Measurements from ENCODE around the gene SNX19. TPM values are rescaled to one million over a fixed set of nuclear protein-coding genes. Genes with fewer than 3 reads are reported as not detected.

The SNX19 gene
- polyA plus RNA-seq, 4 donors, result 46.5 to 52.0 (median 48.5) TPM

GRCh38 chr11:130908770-130909625 lies 7.3 kb downstream of the SNX19 start:
- no peak for DNase-seq (ENCODE audit: low read depth in 4 of 4, low spot score in 3 of 4)

GRCh38 chr11:130908061-130908460 lies 8.2 kb downstream of the SNX19 start:
- no peak for DNase-seq (ENCODE audit: low read depth in 4 of 4, low spot score in 3 of 4)

- DNase-seq (ENCODE audit: low read depth in 4 of 4, low spot score in 3 of 4), result no peak
These were observed 9.1 kb downstream of the SNX19 start for GRCh38 chr11:130907229-130907628.

- no peak for DNase-seq (ENCODE audit: low read depth in 4 of 4, low spot score in 3 of 4)
These were observed 9.7 kb downstream of the SNX19 start for GRCh38 chr11:130906616-130907015.

- no peak for DNase-seq (ENCODE audit: low read depth in 4 of 4, low spot score in 3 of 4)
These were observed 10.8 kb downstream of the SNX19 start for GRCh38 chr11:130905512-130905911.

- no peak for DNase-seq (ENCODE audit: low read depth in 4 of 4, low spot score in 3 of 4)
These were observed 11.9 kb downstream of the SNX19 start for GRCh38 chr11:130904380-130904779.

- no peak for DNase-seq (ENCODE audit: low read depth in 4 of 4, low spot score in 3 of 4)
These were observed 13.9 kb downstream of the SNX19 start for GRCh38 chr11:130902380-130902779.

GRCh38 chr11:130899106-130899505 lies 17.2 kb downstream of the SNX19 start:
- no peak for DNase-seq (ENCODE audit: low read depth in 4 of 4, low spot score in 3 of 4)

GRCh38 chr11:130897262-130898182 lies 18.8 kb downstream of the SNX19 start:
- peak; percentile 34 to 74 (median 61) for DNase-seq (ENCODE audit: low read depth in 4 of 4, low spot score in 3 of 4)

- DNase-seq (ENCODE audit: low read depth in 4 of 4, low spot score in 3 of 4), result peak; percentile 61 to 70 (median 64)
These were observed 21.8 kb downstream of the SNX19 start for GRCh38 chr11:130894322-130895025.

GRCh38 chr11:130892861-130893260 lies 23.4 kb downstream of the SNX19 start:
- no peak for DNase-seq (ENCODE audit: low read depth in 4 of 4, low spot score in 3 of 4)

GRCh38 chr11:130891326-130891725 lies 25.0 kb downstream of the SNX19 start:
- no peak for DNase-seq (ENCODE audit: low read depth in 4 of 4, low spot score in 3 of 4)

GRCh38 chr11:130890039-130890745 lies 26.1 kb downstream of the SNX19 start:
- DNase-seq (ENCODE audit: low read depth in 4 of 4, low spot score in 3 of 4), result no peak

- no peak for DNase-seq (ENCODE audit: low read depth in 4 of 4, low spot score in 3 of 4)
These were observed 27.5 kb downstream of the SNX19 start for GRCh38 chr11:130888790-130889189.

- DNase-seq (ENCODE audit: low read depth in 4 of 4, low spot score in 3 of 4), result no peak
These were observed 29.6 kb downstream of the SNX19 start for GRCh38 chr11:130886704-130887103.

GRCh38 chr11:130882138-130882551 lies 34.1 kb downstream of the SNX19 start:
- DNase-seq (ENCODE audit: low read depth in 4 of 4, low spot score in 3 of 4), result no peak

- no peak for DNase-seq (ENCODE audit: low read depth in 4 of 4, low spot score in 3 of 4)
These were observed 34.7 kb downstream of the SNX19 start for GRCh38 chr11:130881475-130882137.

GRCh38 chr11:130879836-130880235 lies 36.4 kb downstream of the SNX19 start:
- DNase-seq (ENCODE audit: low read depth in 4 of 4, low spot score in 3 of 4), result no peak
